H54 (cell line): ENCODE results near the gene ZNF319.

Experiments used
- DNase-seq: peaks from one replicate; pipeline ENCODE4 v3.0.0; 2011; ENCODE audit warnings: low spot score, mixed read lengths; ENCODE audit not compliant: insufficient read length
- FAIRE-seq: peaks from 3 replicates; lab custom pipeline; 2011; peaks lifted over from hg19 to GRCh38; lab: Jason Lieb, UNC
- POLR2A ChIP-seq: IDR thresholded peaks from 2 replicates; pipeline ENCODE4 v1.6.1; 2011; ENCODE audit warnings: low read depth, mild to moderate bottlenecking, low read length

The ZNF319 gene

DNA sequence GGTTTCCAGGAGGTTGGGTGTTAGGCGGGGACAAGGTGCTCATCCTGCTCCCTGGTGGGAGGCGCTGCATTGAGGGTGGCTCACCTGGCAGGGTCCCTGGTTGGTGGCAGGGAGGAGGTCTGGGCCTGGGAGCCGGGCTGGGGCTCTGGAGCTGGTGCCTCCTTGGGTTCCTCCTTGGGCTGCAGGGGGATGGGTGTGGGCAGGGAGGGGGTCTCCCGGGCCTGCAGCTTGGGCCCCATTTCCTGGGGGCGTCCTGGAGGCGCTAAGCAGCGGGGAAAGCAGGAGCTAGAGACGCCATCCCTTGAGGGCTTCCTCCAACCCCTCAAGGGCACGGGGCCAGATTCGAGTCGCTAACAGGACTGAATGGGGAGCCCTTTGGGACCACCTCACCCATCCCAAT is 40.7 kb downstream of the ZNF319 start:
- TF ChIP-seq POLR2A = no peak
- no peak for FAIRE-seq
- no peak for DNase-seq

DNA sequence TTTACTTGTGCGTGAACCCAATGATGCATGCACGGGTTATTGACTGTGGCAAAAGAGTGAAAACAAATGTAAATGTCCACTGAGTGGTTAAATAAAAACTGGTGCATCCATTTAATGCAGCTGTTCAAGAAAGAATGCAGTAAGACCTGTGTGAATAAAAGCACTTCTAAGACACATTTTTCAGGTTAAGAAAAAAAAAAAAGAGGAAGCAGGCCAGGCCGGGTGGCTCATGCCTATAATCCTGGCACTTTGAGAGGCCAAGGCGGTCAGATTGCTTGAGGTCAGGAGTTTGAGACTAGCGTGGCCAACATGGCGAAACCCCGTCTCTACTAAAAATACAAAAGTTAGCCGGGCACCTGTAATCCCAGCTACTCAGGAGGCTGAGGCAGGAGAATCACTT is 41.4 kb downstream of the ZNF319 start:
- no peak for FAIRE-seq
- no peak for DNase-seq
- no peak for TF ChIP-seq POLR2A

DNA sequence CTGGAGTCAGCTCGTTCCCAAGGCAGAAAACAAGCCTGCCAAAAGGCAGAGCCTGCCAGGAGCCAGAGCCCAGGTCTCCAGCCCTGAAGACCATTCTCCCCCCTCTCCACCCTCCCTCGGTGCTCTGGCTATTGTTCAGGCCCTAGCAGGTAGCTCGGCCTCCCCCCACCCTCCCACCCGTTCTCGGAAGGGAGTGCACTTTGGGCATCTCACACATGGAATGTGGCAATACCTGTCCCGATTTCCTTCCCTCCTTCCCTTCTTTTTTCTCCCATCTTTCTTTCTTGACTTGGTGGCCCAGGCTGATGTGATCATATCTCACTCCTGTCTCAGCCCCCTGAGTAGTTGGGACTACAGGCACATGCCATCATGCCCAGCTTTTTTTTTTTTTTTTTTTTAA is 41.9 kb downstream of the ZNF319 start:
- DNase-seq = no peak
- FAIRE-seq = no peak

DNA sequence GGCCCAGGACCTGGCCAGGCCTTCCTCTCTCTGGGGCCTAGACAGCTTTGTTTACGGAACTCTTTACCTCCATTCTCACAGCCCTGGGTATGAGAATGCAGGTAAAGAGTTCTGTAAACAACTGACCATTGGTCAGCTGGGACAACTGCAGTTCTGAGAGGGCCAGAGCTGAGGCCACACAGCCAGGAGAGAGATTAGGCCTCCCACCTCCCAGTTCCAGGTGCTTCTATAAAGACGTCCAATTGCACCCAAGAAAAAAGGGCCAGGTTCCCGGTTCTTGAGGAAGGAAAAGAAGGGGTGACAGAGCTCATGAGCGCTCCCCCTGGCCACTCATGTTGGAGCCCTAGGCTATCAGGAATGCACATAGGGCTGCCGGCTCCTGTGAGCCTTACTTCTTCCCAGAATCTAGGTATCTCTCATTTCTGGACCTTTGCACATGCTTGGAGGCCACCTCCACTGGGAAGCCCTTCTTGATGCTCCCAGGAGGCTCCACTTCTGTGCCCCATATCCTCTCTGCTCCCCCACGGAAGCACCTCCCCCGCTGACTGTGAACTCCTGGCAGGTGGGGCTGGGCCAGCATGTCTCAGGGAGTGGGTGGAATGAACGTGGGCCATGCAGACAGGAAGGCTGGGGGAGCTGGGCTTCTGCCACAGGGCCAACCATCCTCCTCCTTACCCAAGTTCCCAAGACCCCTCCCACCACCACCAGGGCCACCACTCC is 42.6 kb downstream of the ZNF319 start:
- TF ChIP-seq POLR2A = no peak
- FAIRE-seq = no peak
- no peak for DNase-seq

More for the DNA sequence above, 41.9 kb downstream of the ZNF319 start:
- TF ChIP-seq POLR2A = no peak

DNA sequence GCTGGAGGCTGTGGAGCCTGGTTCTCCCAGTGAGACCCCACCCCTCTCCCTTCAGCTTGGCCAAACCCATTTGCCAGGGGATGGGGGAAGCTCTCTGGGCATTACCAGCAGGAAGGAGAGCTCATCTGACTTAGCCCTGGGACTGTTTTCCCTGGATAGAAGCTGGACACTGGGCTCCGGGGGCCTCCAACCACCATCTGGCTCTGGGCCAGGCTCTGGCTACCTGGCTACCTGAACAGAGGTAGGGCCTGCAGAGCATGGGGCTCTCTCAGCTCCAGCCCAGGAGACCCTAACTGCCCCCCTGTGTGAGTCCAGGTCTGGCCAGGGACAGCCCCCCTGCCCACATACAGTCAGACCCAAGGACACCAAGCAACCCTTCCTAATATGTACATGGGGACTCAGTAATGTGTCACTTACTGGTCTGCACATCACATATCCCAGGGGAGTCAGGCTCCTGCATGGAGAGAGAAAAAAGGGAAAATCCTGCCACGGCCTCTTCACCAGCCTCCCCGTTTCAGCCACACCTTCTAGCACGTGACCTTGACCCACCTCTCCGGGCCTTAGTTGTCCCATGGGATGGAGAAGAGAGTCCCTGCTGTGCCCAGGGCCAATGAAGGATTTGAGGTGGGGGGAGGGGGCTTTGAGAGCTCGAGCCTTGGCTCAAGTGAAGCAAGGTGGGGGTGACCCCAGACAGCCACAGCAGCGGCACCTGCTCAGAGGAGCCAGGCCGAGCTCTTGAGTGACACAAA is 43.4 kb downstream of the ZNF319 start:
- FAIRE-seq (no peak), DNase-seq (no peak)
- no peak for TF ChIP-seq POLR2A

DNA sequence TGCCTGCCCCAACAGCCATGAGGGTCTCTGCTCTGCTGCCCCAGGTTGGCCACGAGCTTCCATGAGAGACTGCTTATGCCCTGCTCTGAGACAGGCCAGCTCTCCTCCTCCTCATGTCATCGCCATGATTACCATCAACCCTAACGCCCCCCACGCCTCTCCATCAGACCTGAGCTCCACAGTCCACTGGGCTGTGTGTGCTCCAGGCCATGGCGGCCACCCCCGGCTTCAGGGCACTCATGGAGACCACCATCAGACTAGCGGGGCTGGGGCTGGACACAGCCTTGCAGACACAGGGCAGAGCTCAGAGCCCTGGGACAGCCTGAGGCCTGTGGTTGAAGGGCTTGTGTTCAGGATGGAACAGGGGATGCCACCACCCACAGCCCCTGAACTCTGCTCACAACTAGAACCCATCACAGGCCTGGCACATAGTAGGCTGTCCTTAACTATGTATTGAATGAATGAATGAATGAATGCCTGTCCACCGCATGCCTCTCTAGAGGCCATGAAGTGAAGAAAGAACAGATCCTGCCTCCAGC is 44.1 kb downstream of the ZNF319 start:
- DNase-seq = no peak
- TF ChIP-seq POLR2A = no peak
- no peak for FAIRE-seq

DNA sequence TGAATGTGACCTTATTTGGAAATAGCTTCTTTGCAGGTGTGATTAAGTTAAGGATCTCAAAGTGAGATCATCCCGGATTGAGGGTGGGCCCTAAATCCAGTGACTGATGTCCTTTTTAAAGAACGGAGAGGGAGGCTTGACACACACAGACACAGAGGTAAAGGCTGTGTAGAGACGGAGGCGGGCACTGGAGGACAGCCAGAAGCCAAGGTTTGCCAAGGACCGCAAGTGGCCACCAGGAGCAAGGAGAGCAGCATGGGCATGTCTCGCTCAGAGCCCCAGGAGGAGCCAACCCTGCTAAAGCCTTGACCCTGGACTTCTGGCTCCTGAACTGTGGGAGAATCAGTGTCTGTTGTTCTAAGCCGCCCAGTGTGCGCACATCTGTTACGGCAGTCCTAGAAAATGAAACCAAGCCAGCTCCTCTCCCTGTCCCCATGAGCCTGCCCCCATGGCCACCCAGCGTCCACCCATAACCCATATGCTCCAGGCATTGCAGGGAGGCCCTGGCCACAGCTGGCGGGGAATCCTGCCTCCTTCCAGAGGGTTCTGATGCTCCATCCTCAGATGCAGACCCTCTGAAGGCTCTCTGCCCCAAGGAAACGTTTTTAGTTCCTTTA is 44.8 kb downstream of the ZNF319 start:
- DNase-seq = no peak
- no peak for TF ChIP-seq POLR2A
- no peak for FAIRE-seq

- TF ChIP-seq POLR2A = no peak
- FAIRE-seq (no peak), DNase-seq (no peak)
Measured at GRCh38 chr16:57953857-57954256, 46.6 kb downstream of the ZNF319 start.

DNA sequence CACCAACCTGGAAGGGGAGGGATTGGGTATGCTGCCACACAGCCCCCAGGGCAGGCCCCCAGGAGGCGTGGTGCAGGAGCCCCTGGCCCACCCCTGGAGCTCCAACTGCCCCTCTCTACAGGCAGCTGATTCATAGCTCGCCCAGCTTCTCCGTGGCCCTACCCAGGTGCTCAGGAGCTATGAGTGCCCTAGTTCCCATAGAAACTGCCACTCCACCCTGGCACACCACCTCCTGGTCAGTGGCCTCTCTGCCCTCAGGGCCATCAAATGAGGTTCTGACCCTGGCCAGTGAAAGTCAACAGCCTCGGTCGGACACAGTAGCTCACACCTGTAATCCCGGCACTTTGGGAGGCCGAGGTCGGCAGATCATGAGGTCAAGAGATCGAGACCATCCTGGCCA is 47.6 kb downstream of the ZNF319 start:
- DNase-seq (no peak), FAIRE-seq (no peak)

GRCh38 chr16:57951204-57951960 is 49.1 kb downstream of the ZNF319 start:
- no peak for DNase-seq
- FAIRE-seq = no peak
- no peak for TF ChIP-seq POLR2A

More for the DNA sequence above, 47.6 kb downstream of the ZNF319 start:
- no peak for TF ChIP-seq POLR2A

GRCh38 chr16:57950382-57950781 is 50.1 kb downstream of the ZNF319 start:
- DNase-seq = no peak
- TF ChIP-seq POLR2A = no peak
- FAIRE-seq = no peak

DNA sequence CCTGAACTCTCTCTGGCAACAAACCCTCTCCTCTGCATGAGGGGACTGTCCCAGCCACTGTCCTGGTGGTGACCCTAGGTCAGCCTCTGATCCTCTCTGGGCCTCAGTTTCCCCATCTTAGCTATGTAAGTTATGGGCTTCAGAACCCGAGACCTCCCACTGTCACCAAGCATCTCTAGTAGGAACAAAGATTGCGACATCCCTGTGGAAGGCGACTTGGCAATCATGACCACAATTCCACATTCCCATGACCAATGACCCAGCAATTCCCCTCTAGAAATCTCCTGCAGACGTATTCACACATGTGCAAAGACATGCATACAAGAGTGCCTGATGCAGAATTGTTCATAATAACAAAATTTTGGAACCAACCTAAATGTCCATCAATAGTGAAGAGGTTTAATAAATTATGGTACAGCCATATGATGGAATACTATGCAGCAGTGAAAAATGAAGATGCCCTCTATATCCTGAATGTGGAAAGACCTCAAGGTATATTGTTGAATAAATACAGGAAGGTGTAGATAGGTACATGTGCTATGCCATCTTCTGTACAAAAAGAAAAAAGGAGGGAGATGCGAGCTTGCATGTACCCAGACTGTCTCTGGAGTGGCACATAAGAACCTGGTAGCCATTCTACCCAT is 50.8 kb downstream of the ZNF319 start:
- DNase-seq (no peak), FAIRE-seq (no peak)
- TF ChIP-seq POLR2A = no peak

DNA sequence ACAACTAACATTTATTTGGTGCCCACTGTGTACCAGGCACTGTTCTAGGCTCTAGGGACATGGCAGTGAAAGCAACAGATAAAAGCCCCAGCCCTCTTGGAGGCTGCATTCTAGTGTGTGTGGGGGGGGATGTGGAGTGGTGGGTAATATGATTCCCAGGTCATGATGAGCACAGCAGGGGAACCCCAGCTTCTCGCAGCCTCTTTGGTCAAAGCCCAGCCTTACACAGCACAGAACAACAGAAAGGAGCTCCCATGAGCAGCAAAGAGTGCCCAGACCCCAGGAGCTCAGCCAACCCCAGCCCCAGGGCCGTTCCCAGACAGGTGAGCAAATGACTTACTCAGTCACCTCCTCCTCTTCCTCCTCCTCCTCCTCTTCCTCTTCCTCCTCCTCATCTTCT is 51.5 kb downstream of the ZNF319 start:
- FAIRE-seq = no peak
- no peak for DNase-seq
- no peak for TF ChIP-seq POLR2A
